AG09319 (cell line): ENCODE results near the gene NTHL1.

Source experiments
- DNase-seq: peaks from one replicate; pipeline ENCODE4 v3.0.0-alpha.2; 2010; ENCODE audit warnings: low read depth; ENCODE audit errors: extremely low read depth
- TF ChIP-seq, protein P1 (sequence below): IDR thresholded peaks from 2 replicates; pipeline ENCODE4 v1.5.1; 2011; ENCODE audit warnings: low read depth, mild to moderate bottlenecking, inconsistent platforms, low read length, moderate library complexity

NTHL1 gene

DNA sequence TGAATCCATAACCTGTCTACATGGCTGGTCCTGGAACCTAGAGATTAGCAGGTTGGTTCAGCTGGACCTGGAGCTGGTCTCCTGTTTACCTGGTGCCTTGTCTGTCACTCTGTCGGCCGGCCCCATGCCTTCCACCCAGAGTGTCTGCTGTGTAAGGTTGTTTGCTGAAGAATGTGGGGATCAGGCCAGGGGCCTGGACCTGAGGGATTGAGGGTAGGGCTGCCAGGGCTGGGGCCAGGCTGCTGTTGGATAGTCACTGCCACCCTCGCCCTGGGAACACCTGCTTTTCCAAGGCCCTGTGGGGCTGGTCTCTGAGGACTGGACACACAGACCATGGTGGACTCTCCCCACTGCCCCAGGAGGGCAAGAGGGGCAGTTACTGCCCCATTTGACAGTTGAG lies 19.5 kb downstream of the NTHL1 start:
- TF ChIP-seq, protein P1, sequence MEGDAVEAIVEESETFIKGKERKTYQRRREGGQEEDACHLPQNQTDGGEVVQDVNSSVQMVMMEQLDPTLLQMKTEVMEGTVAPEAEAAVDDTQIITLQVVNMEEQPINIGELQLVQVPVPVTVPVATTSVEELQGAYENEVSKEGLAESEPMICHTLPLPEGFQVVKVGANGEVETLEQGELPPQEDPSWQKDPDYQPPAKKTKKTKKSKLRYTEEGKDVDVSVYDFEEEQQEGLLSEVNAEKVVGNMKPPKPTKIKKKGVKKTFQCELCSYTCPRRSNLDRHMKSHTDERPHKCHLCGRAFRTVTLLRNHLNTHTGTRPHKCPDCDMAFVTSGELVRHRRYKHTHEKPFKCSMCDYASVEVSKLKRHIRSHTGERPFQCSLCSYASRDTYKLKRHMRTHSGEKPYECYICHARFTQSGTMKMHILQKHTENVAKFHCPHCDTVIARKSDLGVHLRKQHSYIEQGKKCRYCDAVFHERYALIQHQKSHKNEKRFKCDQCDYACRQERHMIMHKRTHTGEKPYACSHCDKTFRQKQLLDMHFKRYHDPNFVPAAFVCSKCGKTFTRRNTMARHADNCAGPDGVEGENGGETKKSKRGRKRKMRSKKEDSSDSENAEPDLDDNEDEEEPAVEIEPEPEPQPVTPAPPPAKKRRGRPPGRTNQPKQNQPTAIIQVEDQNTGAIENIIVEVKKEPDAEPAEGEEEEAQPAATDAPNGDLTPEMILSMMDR = no peak
- no peak for DNase-seq

DNA sequence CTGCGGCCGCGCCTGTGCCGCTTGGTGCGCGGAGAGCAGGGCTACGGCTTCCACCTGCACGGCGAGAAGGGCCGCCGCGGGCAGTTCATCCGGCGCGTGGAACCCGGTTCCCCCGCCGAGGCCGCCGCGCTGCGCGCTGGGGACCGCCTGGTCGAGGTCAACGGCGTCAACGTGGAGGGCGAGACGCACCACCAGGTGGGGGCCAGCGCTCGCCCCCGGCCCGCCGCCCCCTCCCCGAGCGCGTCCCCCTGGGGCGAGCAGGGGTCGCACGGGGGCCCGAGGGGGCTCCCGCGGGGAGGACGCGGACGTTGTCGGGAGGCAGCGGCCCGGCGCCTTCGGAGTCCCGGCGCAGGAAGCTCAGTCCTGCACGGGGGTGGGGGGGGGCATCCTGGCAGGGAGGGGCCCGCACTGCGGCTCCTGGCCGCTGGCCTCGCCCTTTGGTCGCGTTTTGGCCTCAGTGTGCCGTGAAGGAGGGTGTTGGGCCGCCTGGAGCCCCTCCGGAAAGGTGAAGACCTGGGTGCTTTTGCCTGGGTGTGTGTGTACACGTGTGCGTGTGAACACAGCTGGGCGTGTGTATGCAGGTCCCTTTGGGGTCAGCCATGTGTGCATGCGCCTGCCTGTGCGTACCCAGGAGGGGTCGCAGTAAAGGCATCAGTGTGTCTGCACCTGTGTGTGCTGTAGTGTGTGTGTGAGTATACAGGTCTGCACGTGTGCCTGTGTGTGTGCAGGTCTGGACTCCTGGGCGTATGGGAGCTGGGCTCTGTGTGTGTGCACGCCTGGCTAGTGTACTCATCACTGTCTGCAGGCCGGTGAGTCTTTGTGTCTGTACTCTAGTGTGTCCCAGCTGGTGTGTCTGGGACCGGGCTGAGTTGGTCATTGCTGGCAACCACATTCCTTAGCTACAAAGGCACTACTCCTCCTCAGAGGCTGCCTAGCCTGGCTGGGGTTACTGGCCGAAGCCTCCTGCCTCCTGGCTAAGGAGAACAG lies 20.3 kb downstream of the NTHL1 start:
- TF ChIP-seq, protein P1 = no peak; the same call in 1 of the 2 replicates
- DNase-seq = no peak

DNA sequence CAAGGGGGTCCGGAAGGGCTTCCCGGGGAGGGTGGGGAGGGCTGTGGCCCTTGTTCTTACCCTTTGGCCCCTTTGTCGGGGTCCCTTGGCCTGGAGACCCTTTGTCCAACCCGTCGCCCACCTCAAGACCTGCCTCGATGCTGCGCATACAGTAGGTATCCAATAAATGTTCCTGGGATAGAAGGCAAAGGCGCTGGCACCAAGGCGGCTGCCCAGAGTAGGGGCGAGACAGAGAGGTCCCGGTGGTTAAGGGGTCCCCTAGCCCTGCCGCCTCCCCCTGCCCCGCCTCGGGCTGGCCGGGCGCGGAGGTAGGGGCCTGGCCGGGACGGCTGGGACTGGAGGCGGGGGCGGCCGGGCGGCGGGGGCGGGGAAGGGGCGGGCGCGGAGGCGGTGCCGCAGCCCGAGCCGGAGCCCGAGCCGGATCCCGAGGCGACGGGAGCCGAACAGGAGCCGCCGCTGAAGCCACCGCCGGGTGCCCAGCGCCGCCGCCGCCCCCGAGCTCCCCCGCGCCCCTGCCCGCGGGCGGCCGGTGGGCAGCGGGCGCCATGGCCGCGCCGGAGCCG lies 21.1 kb downstream of the NTHL1 start, which contains the start of gene NHERF2:
Gene NHERF2, plus strand, starts transcription at position 442 of the 563 bp plus-strand sequence. Its CDS starts 104 bp downstream, at position 546.
- no peak for DNase-seq
- TF ChIP-seq, protein P1 = no peak

DNA sequence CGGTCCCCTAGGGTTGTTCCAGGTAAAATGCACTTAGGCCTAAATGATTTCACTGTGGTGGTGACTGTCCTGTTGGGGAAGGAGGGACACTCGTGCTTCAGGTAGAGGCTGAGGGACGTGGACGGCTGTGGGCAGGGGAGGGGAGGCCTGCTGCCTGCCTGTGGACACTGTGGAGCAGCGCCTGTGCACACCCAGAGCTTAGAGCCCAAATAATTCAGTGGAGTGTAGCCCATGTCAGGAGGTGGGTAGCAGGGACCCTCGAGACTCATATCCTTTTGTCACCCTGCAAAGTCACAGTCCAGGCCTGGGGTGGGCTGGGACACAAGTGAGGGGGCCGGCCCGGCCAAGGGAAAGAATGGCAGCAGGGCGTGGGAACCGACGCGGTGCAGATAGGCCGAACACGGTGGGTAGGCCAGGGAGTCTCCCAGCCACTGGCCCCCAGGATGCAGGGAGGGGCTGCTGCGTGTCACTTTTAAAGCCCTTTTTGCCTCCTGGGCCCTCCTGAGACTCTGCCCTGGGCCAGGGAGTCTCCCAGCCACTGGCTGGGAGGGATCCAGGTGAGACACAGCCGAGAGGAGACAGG lies 21.7 kb downstream of the NTHL1 start:
- TF ChIP-seq, protein P1 = no peak

GRCh38 chr16:2025251-2025650 lies 22.4 kb downstream of the NTHL1 start:
- TF ChIP-seq, protein P1 = no peak
- no peak for DNase-seq

More for the DNA sequence above, 21.7 kb downstream of the NTHL1 start:
- DNase-seq = no peak

GRCh38 chr16:2024032-2024420 lies 23.6 kb downstream of the NTHL1 start:
- DNase-seq = no peak
- TF ChIP-seq, protein P1 = no peak
